ENCODE measurements around the gene SOX8. TPM values are rescaled to one million over a fixed set of nuclear protein-coding genes. Genes with fewer than 3 reads are reported as not detected.
A peak's percentile ranks its signal among the peaks of the same experiment; 100 is the strongest.

SOX8 gene
- total RNA-seq, 1 experiment from 2014 or later: 10.0 TPM

GRCh38 chr16:996681-997080 is 15.1 kb downstream of the SOX8 start:
- H3K36me3 ChIP-seq (replicated peaks; ENCODE audit: control insufficient read depth, insufficient read depth, low read length): no peaks in the 10 kb centered on the region
- no peak overlapping the region for H3K4me3 ChIP-seq (ENCODE audit: insufficient read depth, low read depth, low read length)
- no peaks in the 10 kb centered on the region for H3K27me3 ChIP-seq (ENCODE audit: control insufficient read depth, insufficient read depth, low read length)
- DNase-seq: no peak

GRCh38 chr16:997440-998051 is 16.0 kb downstream of the SOX8 start:
- Histone ChIP-seq H3K4me3 (ENCODE audit: insufficient read depth, low read depth, low read length) (peak overlapping the region; percentile 7; the same call in 1 of the 2 replicates), H3K36me3 (replicated peaks; ENCODE audit: control insufficient read depth, insufficient read depth, low read length) (no peaks in the 10 kb centered on the region), H3K27me3 (ENCODE audit: control insufficient read depth, insufficient read depth, low read length) (no peaks in the 10 kb centered on the region)
- peak; percentile 95 for DNase-seq

GRCh38 chr16:998211-998610 is 16.6 kb downstream of the SOX8 start:
- DNase-seq: no peak

GRCh38 chr16:998615-999014 is 17.0 kb downstream of the SOX8 start:
- DNase-seq: no peak
- H3K4me3 ChIP-seq (ENCODE audit: insufficient read depth, low read depth, low read length): no peak overlapping the region

More at GRCh38 chr16:998211-998610, 16.6 kb downstream of the SOX8 start:
- Histone ChIP-seq H3K27me3 (ENCODE audit: control insufficient read depth, insufficient read depth, low read length) (no peaks in the 10 kb centered on the region), H3K36me3 (replicated peaks; ENCODE audit: control insufficient read depth, insufficient read depth, low read length) (no peaks in the 10 kb centered on the region), H3K4me3 (ENCODE audit: insufficient read depth, low read depth, low read length) (no peak overlapping the region)

GRCh38 chr16:999677-1000076 is 18.1 kb downstream of the SOX8 start:
- H3K27me3 ChIP-seq (ENCODE audit: control insufficient read depth, insufficient read depth, low read length): no peaks in the 10 kb centered on the region
- no peak for DNase-seq
- H3K4me3 ChIP-seq (ENCODE audit: insufficient read depth, low read depth, low read length): no peak overlapping the region
- H3K36me3 ChIP-seq (replicated peaks; ENCODE audit: control insufficient read depth, insufficient read depth, low read length): no peaks in the 10 kb centered on the region

More at GRCh38 chr16:998615-999014, 17.0 kb downstream of the SOX8 start:
- Histone ChIP-seq H3K27me3 (ENCODE audit: control insufficient read depth, insufficient read depth, low read length) (no peaks in the 10 kb centered on the region), H3K36me3 (replicated peaks; ENCODE audit: control insufficient read depth, insufficient read depth, low read length) (no peaks in the 10 kb centered on the region)

- DNase-seq: no peak
- Histone ChIP-seq H3K4me3 (ENCODE audit: insufficient read depth, low read depth, low read length) (no peak overlapping the region), H3K36me3 (replicated peaks; ENCODE audit: control insufficient read depth, insufficient read depth, low read length) (no peaks in the 10 kb centered on the region), H3K27me3 (ENCODE audit: control insufficient read depth, insufficient read depth, low read length) (no peaks in the 10 kb centered on the region)
Observed at GRCh38 chr16:1000608-1001007, 19.0 kb downstream of the SOX8 start.

GRCh38 chr16:1001096-1001495 is 19.5 kb downstream of the SOX8 start:
- H3K36me3 ChIP-seq (replicated peaks; ENCODE audit: control insufficient read depth, insufficient read depth, low read length): no peaks in the 10 kb centered on the region
- no peak overlapping the region for H3K4me3 ChIP-seq (ENCODE audit: insufficient read depth, low read depth, low read length)
- H3K27me3 ChIP-seq (ENCODE audit: control insufficient read depth, insufficient read depth, low read length): no peaks in the 10 kb centered on the region
- no peak for DNase-seq

- H3K27me3 ChIP-seq (ENCODE audit: control insufficient read depth, insufficient read depth, low read length): no peaks in the 10 kb centered on the region
- H3K36me3 ChIP-seq (replicated peaks; ENCODE audit: control insufficient read depth, insufficient read depth, low read length): no peaks in the 10 kb centered on the region
- no peak overlapping the region for H3K4me3 ChIP-seq (ENCODE audit: insufficient read depth, low read depth, low read length)
- DNase-seq: no peak
Observed at GRCh38 chr16:1002399-1003166, 21.0 kb downstream of the SOX8 start.

- Histone ChIP-seq H3K36me3 (replicated peaks; ENCODE audit: control insufficient read depth, insufficient read depth, low read length) (no peaks in the 10 kb centered on the region), H3K27me3 (ENCODE audit: control insufficient read depth, insufficient read depth, low read length) (no peaks in the 10 kb centered on the region), H3K4me3 (ENCODE audit: insufficient read depth, low read depth, low read length) (no peak overlapping the region)
- DNase-seq: no peak
Observed at GRCh38 chr16:1003391-1004347, 22.1 kb downstream of the SOX8 start.

GRCh38 chr16:1005286-1005685 is 23.7 kb downstream of the SOX8 start:
- Histone ChIP-seq H3K4me3 (ENCODE audit: insufficient read depth, low read depth, low read length) (no peak overlapping the region), H3K27me3 (ENCODE audit: control insufficient read depth, insufficient read depth, low read length) (no peaks in the 10 kb centered on the region), H3K36me3 (replicated peaks; ENCODE audit: control insufficient read depth, insufficient read depth, low read length) (no peaks in the 10 kb centered on the region)
- no peak for DNase-seq

GRCh38 chr16:1006781-1007180 is 25.2 kb downstream of the SOX8 start:
- H3K4me3 ChIP-seq (ENCODE audit: insufficient read depth, low read depth, low read length): no peak overlapping the region
- DNase-seq: peak; percentile 57
- H3K27me3 ChIP-seq (ENCODE audit: control insufficient read depth, insufficient read depth, low read length): no peaks in the 10 kb centered on the region
- H3K36me3 ChIP-seq (replicated peaks; ENCODE audit: control insufficient read depth, insufficient read depth, low read length): no peaks in the 10 kb centered on the region

- Histone ChIP-seq H3K27me3 (ENCODE audit: control insufficient read depth, insufficient read depth, low read length) (no peaks in the 10 kb centered on the region), H3K4me3 (ENCODE audit: insufficient read depth, low read depth, low read length) (no peak overlapping the region), H3K36me3 (replicated peaks; ENCODE audit: control insufficient read depth, insufficient read depth, low read length) (no peaks in the 10 kb centered on the region)
- DNase-seq: peak; percentile 66
Observed at GRCh38 chr16:1007284-1007850, 25.8 kb downstream of the SOX8 start.

GRCh38 chr16:1008085-1008484 is 26.5 kb downstream of the SOX8 start:
- no peak for DNase-seq
- H3K36me3 ChIP-seq (replicated peaks; ENCODE audit: control insufficient read depth, insufficient read depth, low read length): no peaks in the 10 kb centered on the region
- no peaks in the 10 kb centered on the region for H3K27me3 ChIP-seq (ENCODE audit: control insufficient read depth, insufficient read depth, low read length)
- no peak overlapping the region for H3K4me3 ChIP-seq (ENCODE audit: insufficient read depth, low read depth, low read length)

- Histone ChIP-seq H3K27me3 (ENCODE audit: control insufficient read depth, insufficient read depth, low read length) (no peaks in the 10 kb centered on the region), H3K36me3 (replicated peaks; ENCODE audit: control insufficient read depth, insufficient read depth, low read length) (no peaks in the 10 kb centered on the region), H3K4me3 (ENCODE audit: insufficient read depth, low read depth, low read length) (no peak overlapping the region)
- DNase-seq: peak; percentile 66
Observed at GRCh38 chr16:1009358-1010150, 28.0 kb downstream of the SOX8 start.
